Neural progenitor cell (in vitro differentiated cells): ENCODE measurements around the gene TMEM176B.

ENCODE experiments used
- EZH2 ChIP-seq: fragments of 200-600 bp; sonication (generic); IDR thresholded peaks from 2 replicates; pipeline ENCODE4 v1.6.1; 2017; ENCODE audit warnings: antibody characterized with exemption, mild to moderate bottlenecking, moderate library complexity
- EZH2phosphoT487 ChIP-seq: fragments of 200-600 bp; sonication (generic); IDR thresholded peaks from 2 replicates; pipeline ENCODE4 v1.6.1; 2017; ENCODE audit warnings: antibody characterized with exemption
- TF ChIP-seq, protein P1 (sequence below): fragments of 200-600 bp; sonication (generic); IDR thresholded peaks from 2 replicates; pipeline ENCODE4 v1.5.1; 2017; ENCODE audit warnings: antibody characterized with exemption, mild to moderate bottlenecking

DNA sequence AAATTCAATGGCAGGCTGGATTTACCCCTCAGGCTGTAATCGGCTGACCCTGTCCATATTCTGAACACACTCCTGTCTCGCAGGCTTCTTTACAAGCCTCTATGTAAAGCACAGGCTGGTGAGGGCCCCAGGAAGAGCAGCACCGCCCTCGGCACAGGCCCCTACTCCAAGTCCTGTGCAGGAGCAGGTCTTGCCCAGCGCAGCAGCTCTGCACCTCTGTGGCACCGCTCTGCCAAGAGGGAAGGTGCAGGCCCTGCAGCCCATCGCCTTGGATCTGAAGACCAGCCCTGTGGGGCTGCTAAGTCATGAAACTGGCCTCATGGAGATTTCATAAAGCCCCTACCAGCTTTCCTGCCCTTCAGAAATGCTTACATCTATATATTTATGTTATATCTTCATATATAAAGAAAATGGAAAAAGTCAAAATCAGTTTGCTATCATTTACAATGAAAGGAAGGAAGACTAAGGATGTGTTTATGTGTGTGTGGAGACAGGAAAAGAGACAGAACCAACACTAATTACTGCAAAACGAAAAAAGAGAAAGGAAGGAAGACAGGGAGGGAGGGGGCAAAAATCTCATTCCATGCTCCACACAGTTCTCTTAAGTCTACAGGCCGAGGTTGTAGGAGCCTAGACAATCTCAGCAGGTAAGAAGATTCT, 9.6 kb downstream of the TMEM176B start:
- TF ChIP-seq, protein P1, sequence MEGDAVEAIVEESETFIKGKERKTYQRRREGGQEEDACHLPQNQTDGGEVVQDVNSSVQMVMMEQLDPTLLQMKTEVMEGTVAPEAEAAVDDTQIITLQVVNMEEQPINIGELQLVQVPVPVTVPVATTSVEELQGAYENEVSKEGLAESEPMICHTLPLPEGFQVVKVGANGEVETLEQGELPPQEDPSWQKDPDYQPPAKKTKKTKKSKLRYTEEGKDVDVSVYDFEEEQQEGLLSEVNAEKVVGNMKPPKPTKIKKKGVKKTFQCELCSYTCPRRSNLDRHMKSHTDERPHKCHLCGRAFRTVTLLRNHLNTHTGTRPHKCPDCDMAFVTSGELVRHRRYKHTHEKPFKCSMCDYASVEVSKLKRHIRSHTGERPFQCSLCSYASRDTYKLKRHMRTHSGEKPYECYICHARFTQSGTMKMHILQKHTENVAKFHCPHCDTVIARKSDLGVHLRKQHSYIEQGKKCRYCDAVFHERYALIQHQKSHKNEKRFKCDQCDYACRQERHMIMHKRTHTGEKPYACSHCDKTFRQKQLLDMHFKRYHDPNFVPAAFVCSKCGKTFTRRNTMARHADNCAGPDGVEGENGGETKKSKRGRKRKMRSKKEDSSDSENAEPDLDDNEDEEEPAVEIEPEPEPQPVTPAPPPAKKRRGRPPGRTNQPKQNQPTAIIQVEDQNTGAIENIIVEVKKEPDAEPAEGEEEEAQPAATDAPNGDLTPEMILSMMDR, result no peak
- TF ChIP-seq EZH2 (no peak), EZH2phosphoT487 (no peak)
